ENCODE data around the gene ITGA6.

Gene ITGA6

GRCh38 chr2:172427256-172427989 is at the start of gene ITGA6:
Gene ITGA6 (plus strand): TSS chr2:172427586.
- peak; percentile 89 for DNase-seq (ENCODE audit: low read depth)

GRCh38 chr2:172380436-172381274 is 46.7 kb upstream of the ITGA6 start:
- DNase-seq (ENCODE audit: low read depth) = no peak

- no peak for DNase-seq (ENCODE audit: low read depth)
Observed at GRCh38 chr2:172381275-172382027, 45.9 kb upstream of the ITGA6 start.

- DNase-seq (ENCODE audit: low read depth) = no peak
Observed at GRCh38 chr2:172387361-172387760, 40.0 kb upstream of the ITGA6 start.

- DNase-seq (ENCODE audit: low read depth) = no peak
Observed at GRCh38 chr2:172389685-172390339, 37.6 kb upstream of the ITGA6 start.

GRCh38 chr2:172394002-172394401 is 33.4 kb upstream of the ITGA6 start:
- no peak for DNase-seq (ENCODE audit: low read depth)

GRCh38 chr2:172395503-172395902 is 31.9 kb upstream of the ITGA6 start:
- no peak for DNase-seq (ENCODE audit: low read depth)

GRCh38 chr2:172397148-172397834 is 30.1 kb upstream of the ITGA6 start:
- no peak for DNase-seq (ENCODE audit: low read depth)

- no peak for DNase-seq (ENCODE audit: low read depth)
Observed at GRCh38 chr2:172398440-172398839, 28.9 kb upstream of the ITGA6 start.

- no peak for DNase-seq (ENCODE audit: low read depth)
Observed at GRCh38 chr2:172399765-172400164, 27.6 kb upstream of the ITGA6 start.

GRCh38 chr2:172402198-172402597 is 25.2 kb upstream of the ITGA6 start:
- no peak for DNase-seq (ENCODE audit: low read depth)

- DNase-seq (ENCODE audit: low read depth) = no peak
Observed at GRCh38 chr2:172403402-172403801, 24.0 kb upstream of the ITGA6 start.

- DNase-seq (ENCODE audit: low read depth) = no peak
Observed at GRCh38 chr2:172403881-172404468, 23.4 kb upstream of the ITGA6 start.

GRCh38 chr2:172404824-172405223 is 22.6 kb upstream of the ITGA6 start:
- peak; percentile 83 for DNase-seq (ENCODE audit: low read depth)

GRCh38 chr2:172405673-172406072 is 21.7 kb upstream of the ITGA6 start:
- DNase-seq (ENCODE audit: low read depth) = no peak

GRCh38 chr2:172408143-172408766 is 19.1 kb upstream of the ITGA6 start:
- no peak for DNase-seq (ENCODE audit: low read depth)

- DNase-seq (ENCODE audit: low read depth) = no peak
Observed at GRCh38 chr2:172409042-172409441, 18.3 kb upstream of the ITGA6 start.

GRCh38 chr2:172412984-172413492 is 14.3 kb upstream of the ITGA6 start:
- DNase-seq (ENCODE audit: low read depth) = no peak

- no peak for DNase-seq (ENCODE audit: low read depth)
Observed at GRCh38 chr2:172415157-172415864, 12.1 kb upstream of the ITGA6 start.

- DNase-seq (ENCODE audit: low read depth) = no peak
Observed at GRCh38 chr2:172415865-172416183, 11.6 kb upstream of the ITGA6 start.

Measured in ELR (cell line).